Activated T-cell treated with anti-CD3 and anti-CD28 coated beads, Interleukin-2, amount 50 U/mL, for 72 hours (primary cell): ENCODE measurements around the gene ASMTL. TPM values are rescaled to one million over a fixed set of nuclear protein-coding genes. Genes with fewer than 3 reads are reported as not detected.
"Not testable (repeated sequence)": the region's sequence is repeated elsewhere in the genome, so short reads cannot be mapped to it uniquely, and the experiment has no call there.

Source experiments
- ATAC-seq, 2 donors: fragments of 150-1000 bp; cut with Tn5 transposase; replicated peaks in 1 of 2; 2 replicates each; pipeline ENCODE4 v1.10.0; 2021; ENCODE audit warnings: moderate library complexity in 2 of 2, mild to moderate bottlenecking in 1 of 2
- DNase-seq, 2 donors: peaks; one replicate each; pipeline ENCODE4 v3.0.0; 2021 to 2022; ENCODE audit warnings: mixed read lengths in 1 of 2
- H3K27ac Mint-ChIP-seq: one replicate; pipeline ENCODE4 v1.8.0; 2022; ENCODE audit warnings: mild to moderate bottlenecking, moderate library complexity, mixed read lengths
- H3K27me3 Mint-ChIP-seq: one replicate; pipeline ENCODE4 v1.8.0; 2022; ENCODE audit warnings: low read depth, mixed read lengths
- H3K36me3 Mint-ChIP-seq, 2 donors: one replicate each; pipeline ENCODE4 v1.8.0; 2022; ENCODE audit warnings: mixed read lengths in 2 of 2, mild to moderate bottlenecking in 1 of 2; ENCODE audit not compliant: insufficient read depth in 2 of 2
- H3K4me1 Mint-ChIP-seq: one replicate; pipeline ENCODE4 v1.8.0; 2022; ENCODE audit warnings: low read depth, mixed read lengths
- H3K4me3 Mint-ChIP-seq, 2 donors: one replicate each; pipeline ENCODE4 v1.8.0; 2022; ENCODE audit warnings: mild to moderate bottlenecking in 2 of 2, mixed read lengths in 2 of 2, moderate library complexity in 2 of 2
- H3K9me3 Mint-ChIP-seq, 2 donors: one replicate each; pipeline ENCODE4 v1.8.0; 2022; ENCODE audit warnings: mixed read lengths in 2 of 2
- total RNA-seq, 2 donors: library from RNA; stranded (reverse); gene quantifications; one replicate each; pipeline ENCODE4 v1.2.3, GENCODE V29; 2022

The ASMTL gene
- total RNA-seq, 2 donors from 2014 or later, result 70.4 to 101 TPM

- H3K27me3 Mint-ChIP-seq, result no peaks in the 10 kb centered on the region
- H3K4me3 Mint-ChIP-seq, result no peak overlapping the region
- peaks cover 17 to 46% of the 10 kb centered on the region in 2 donors for H3K36me3 Mint-ChIP-seq
- no peak overlapping the region for H3K27ac Mint-ChIP-seq
- DNase-seq (no peak), ATAC-seq (no peak)
- H3K9me3 Mint-ChIP-seq, result peaks cover 2 to 11% of the 10 kb centered on the region in 2 donors
- H3K4me1 Mint-ChIP-seq, result peaks cover 10% of the 10 kb centered on the region
Observed at GRCh38 chrX:1417921-1418771, 34.6 kb downstream of the ASMTL start.

DNA sequence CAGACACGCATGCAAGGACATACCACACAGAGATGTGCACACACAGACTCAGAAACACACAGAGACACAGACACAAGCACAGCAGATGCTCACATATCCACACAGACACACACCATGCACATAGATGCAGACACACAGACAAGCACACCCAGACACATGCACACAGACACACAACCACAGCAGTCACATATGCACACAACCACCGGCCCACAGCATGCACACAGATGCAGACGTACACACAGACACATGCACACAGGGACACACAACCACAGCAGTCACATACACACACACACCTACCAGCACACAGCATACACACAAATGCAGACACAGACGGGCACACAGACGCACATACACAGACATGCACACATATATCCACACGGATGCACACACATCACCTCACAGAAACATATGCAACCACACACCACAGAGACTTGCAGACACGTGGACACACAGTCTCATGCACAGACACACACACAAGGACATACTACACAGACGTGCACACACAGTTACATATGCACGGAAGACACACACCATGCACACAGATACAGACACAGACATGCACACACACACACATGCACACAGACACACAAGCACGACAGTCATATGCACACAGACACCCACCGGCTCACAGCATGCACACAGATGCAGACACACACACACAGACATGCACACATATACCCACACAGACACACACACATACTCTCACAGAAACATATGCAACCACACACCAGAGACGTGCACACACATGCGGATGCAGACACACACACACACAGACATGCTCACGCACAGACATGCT is 35.5 kb downstream of the ASMTL start:
- no peak overlapping the region for H3K27ac Mint-ChIP-seq
- DNase-seq, result no peak
- no peak for ATAC-seq
- no peaks in the 10 kb centered on the region for H3K27me3 Mint-ChIP-seq
- H3K4me3 Mint-ChIP-seq, result no peak overlapping the region
- H3K36me3 Mint-ChIP-seq, result peaks cover 15 to 46% of the 10 kb centered on the region in 2 donors
- H3K9me3 Mint-ChIP-seq, result peaks cover 2 to 11% of the 10 kb centered on the region in 2 donors
- H3K4me1 Mint-ChIP-seq, result peaks cover 10% of the 10 kb centered on the region

DNA sequence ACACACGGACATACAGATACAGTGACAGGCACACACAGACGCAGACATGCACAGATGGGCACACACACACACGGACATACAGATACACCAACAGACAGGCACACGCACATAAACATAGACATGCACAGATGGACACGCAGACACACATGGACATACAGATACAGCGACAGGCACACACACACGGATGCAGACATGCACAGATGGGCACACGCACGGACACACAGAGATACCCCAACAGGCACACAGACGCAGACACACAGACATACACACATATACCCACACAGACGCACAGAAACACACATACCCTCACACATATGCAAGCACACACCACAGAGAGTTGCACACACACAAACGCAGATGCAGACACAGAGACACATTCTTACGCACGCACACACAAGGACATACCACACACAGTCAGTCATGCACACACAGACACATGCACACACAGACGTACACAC is 36.4 kb downstream of the ASMTL start:
- H3K4me3 Mint-ChIP-seq, result no peak overlapping the region
- peaks cover 0 to 5% of the 10 kb centered on the region in 2 donors for H3K9me3 Mint-ChIP-seq
- H3K36me3 Mint-ChIP-seq, result peaks cover 11 to 42% of the 10 kb centered on the region in 2 donors
- no peak overlapping the region for H3K27ac Mint-ChIP-seq
- DNase-seq (no peak), ATAC-seq (no peak)
- no peaks in the 10 kb centered on the region for H3K27me3 Mint-ChIP-seq
- H3K4me1 Mint-ChIP-seq, result peaks cover 10% of the 10 kb centered on the region

DNA sequence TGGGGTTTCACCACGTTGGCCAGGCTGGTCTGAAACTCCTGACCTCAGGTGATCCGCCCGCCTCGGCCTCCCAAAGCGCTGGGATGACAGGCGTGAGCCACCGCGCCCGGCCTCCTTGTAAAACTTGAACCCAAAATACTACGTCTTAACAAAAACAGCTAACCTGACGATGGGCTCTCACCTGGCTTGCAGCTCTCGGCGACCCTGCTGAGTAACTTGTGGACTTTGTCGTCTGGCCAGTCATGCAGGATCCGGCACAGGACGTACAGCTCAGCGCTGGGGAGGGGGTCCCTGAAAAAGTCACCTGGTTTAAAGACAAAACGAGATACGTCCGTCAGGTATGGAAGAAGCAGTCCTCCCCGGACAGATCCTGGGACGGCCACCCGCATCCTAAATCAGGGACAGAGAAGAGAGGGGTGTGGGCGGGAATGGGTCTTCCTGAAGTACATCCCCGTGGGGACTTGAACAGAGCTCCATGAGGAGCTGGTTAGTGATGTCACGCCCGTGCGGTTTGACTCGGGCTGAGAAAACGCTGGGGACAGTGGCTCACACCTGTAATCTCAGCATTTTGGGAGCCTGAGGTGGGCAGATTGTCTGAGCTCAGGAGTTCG is 40.1 kb downstream of the ASMTL start:
- Mint-ChIP-seq H3K27me3 (no peaks in the 10 kb centered on the region), H3K27ac (no peak overlapping the region)

DNA sequence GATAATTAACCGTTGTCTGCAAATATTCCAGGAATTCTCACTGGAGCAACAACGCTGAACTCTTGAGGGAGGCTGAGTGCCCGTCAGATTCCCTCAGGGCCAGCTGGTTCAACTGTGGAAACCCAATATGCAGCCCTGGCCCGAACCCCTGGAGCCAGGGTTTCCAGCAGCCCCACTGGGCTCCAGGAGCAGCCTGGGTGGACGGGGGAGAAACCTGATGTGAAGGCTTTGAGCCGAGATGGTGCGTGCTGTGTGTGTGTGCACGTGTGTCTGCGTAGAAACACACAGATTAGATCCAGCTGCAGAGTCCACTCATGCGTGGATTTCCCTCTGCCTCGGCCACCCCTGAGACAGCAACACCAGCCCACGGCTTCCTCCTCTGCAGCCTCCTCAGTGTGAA is 41.4 kb downstream of the ASMTL start:
- Mint-ChIP-seq H3K36me3 (peaks cover 5 to 24% of the 10 kb centered on the region in 2 donors), H3K4me1 (peaks cover 5% of the 10 kb centered on the region), H3K9me3 (no peaks in the 10 kb centered on the region), H3K27ac (no peak overlapping the region), H3K27me3 (no peaks in the 10 kb centered on the region), H3K4me3 (no peak overlapping the region)
- no peak for DNase-seq
- ATAC-seq, result no peak

More for the DNA sequence above, 40.1 kb downstream of the ASMTL start:
- Mint-ChIP-seq H3K9me3 (no peaks in the 10 kb centered on the region), H3K4me3 (no peak overlapping the region), H3K4me1 (peaks cover 5% of the 10 kb centered on the region), H3K36me3 (peaks cover 5 to 24% of the 10 kb centered on the region in 2 donors)
- ATAC-seq (no peak), DNase-seq (no peak)

DNA sequence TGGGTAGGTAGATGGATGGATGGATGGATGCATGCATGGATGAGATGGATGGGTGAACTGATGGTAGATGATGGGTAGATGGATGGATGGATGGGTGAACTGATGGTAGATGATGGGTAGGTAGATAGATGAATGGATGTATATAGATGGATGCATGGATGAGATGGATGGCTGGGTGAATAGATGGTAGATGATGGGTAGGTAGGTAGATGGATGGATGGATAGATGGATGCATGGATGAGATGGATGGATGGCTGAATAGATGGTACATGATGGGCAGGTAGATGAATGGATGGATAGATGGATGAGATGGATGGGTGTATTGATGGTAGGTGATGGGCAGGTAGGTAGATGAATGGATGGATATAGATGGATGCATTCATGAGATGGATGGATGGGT is 45.7 kb downstream of the ASMTL start:
- no peak for DNase-seq
- Mint-ChIP-seq H3K4me3 (no peak overlapping the region), H3K36me3 (peaks cover 0 to 7% of the 10 kb centered on the region in 2 donors), H3K9me3 (no peaks in the 10 kb centered on the region), H3K4me1 (no peaks in the 10 kb centered on the region), H3K27me3 (no peaks in the 10 kb centered on the region), H3K27ac (no peak overlapping the region)
- no peak for ATAC-seq

DNA sequence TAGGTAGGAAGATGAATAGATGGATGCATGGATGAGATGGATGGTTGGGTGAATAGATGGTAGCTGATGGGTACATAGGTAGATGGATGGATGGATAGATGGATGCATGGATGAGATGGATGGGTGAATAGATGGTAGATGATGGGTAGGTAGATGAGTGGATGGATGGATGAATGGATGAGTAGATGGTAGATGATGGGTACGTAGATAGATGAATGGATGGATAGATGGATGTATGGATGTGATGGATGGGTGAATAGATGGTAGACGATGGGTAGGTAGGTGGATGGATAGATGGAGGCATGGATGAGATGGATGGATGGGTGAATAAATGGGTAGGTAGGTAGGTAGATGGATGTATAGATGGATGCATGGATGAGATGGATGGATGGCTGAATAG is 46.9 kb downstream of the ASMTL start:
- DNase-seq, H3K4me3 Mint-ChIP-seq, H3K27me3 Mint-ChIP-seq, H3K9me3 Mint-ChIP-seq, H3K27ac Mint-ChIP-seq, H3K36me3 Mint-ChIP-seq, ATAC-seq, H3K4me1 Mint-ChIP-seq: not testable (repeated sequence)

DNA sequence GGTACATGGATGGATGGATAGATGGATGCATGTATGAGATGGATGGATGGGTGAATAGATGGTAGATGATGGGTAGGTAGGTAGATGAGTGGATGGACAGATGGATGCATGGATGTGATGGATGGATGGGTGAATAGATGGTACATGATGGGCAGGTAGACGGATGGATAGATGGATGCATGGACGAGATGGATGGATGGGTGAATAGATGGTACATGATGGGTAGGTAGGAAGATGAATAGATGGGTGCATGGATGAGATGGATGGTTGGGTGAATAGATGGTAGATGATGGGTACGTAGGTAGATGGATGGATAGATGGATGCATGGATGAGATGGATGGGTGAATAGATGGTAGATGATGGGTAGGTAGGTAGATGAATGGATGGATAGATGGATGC is 48.8 kb downstream of the ASMTL start:
- H3K4me1 Mint-ChIP-seq, DNase-seq, H3K27ac Mint-ChIP-seq, H3K27me3 Mint-ChIP-seq, H3K4me3 Mint-ChIP-seq, H3K36me3 Mint-ChIP-seq, ATAC-seq, H3K9me3 Mint-ChIP-seq: not testable (repeated sequence)

DNA sequence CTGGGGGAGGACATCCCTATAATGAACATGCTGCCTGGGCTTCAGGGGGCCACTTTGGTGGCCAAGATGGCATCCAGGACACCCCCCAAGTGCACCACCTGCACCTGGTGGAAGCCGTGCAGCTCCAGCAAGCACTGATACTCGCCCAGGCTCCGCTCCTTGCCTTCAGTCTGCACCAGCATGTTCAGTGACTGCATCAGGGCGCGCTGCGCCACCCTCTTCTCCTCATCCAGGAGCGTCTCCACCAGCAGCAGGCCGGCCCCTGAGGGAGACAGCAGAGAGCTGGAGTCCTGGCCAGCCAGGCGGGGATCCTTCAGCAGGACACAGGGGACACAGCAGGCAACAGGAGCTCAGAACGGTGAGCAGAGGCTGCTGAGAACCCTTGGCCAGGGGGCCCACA is 49.5 kb downstream of the ASMTL start:
- no peaks in the 10 kb centered on the region for H3K27me3 Mint-ChIP-seq
- no peak for DNase-seq
- no peak overlapping the region for H3K4me3 Mint-ChIP-seq
- H3K9me3 Mint-ChIP-seq, result no peaks in the 10 kb centered on the region
- no peaks in the 10 kb centered on the region for H3K4me1 Mint-ChIP-seq
- no peak overlapping the region for H3K27ac Mint-ChIP-seq
- no peak for ATAC-seq
- no peaks in the 10 kb centered on the region for H3K36me3 Mint-ChIP-seq

- no peaks in the 10 kb centered on the region for H3K4me1 Mint-ChIP-seq
- DNase-seq, result no peak
- no peak for ATAC-seq
- no peak overlapping the region for H3K27ac Mint-ChIP-seq
- peaks cover 0 to 2% of the 10 kb centered on the region in 2 donors for H3K36me3 Mint-ChIP-seq
- H3K4me3 Mint-ChIP-seq, result no peak overlapping the region
- H3K27me3 Mint-ChIP-seq, result no peaks in the 10 kb centered on the region
- H3K9me3 Mint-ChIP-seq, result no peaks in the 10 kb centered on the region
Observed at GRCh38 chrX:1401611-1402430, 50.9 kb downstream of the ASMTL start.

DNA sequence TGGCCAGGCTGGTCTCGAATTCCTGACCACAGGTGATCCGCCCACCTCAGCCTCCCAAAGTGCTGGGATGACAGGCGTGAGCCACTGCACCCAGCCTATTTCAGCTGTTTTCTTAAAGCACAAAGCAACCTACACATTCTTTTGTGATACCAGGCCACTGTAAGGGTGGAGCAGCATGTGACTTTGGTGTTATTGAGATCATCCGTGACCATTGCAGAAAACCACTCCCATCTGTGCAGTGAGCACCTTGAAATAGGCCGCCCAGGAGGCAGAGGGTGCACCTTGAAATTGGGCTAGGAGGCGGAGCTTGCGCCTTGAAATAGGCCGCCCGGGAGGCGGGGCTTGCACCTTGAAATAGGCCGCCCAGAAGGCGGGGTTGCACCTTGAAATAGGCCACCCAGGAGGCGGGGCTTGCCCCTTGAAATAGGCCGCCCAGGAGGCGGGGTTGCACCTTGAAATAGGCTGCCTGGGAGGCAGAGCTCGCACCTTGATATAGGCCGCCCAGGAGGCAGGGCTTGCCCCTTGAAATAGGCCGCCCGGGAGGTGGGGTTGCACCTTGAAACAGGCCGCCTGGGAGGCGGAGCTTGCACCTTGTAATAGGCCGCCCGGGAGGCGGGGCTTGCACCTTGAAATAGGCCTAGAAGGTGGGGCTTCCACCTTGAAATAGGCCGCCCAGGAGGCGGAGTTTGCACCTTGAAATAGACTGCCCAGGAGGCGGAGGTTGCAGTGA is 51.8 kb downstream of the ASMTL start:
- DNase-seq (no peak), ATAC-seq (no peak)
- Mint-ChIP-seq H3K4me3 (no peak overlapping the region), H3K27me3 (no peaks in the 10 kb centered on the region), H3K9me3 (no peaks in the 10 kb centered on the region), H3K27ac (no peak overlapping the region), H3K4me1 (peaks cover 4% of the 10 kb centered on the region), H3K36me3 (peaks cover 3 to 10% of the 10 kb centered on the region in 2 donors)

GRCh38 chrX:1400049-1400448 is 52.7 kb downstream of the ASMTL start:
- Mint-ChIP-seq H3K27me3 (no peaks in the 10 kb centered on the region), H3K4me1 (peaks cover 12% of the 10 kb centered on the region), H3K36me3 (peaks cover 9 to 16% of the 10 kb centered on the region in 2 donors), H3K9me3 (no peaks in the 10 kb centered on the region), H3K27ac (no peak overlapping the region), H3K4me3 (no peak overlapping the region)
- DNase-seq (no peak), ATAC-seq (peak in 1 of 2 donors; percentile 8)
